ENCODE measurements around the gene PPP1R12B.
"Not testable (repeated sequence)": the region's sequence is repeated elsewhere in the genome, so short reads cannot be mapped to it uniquely, and the experiment has no call there.

PPP1R12B gene

GRCh38 chr1:202405928-202406327, 57.4 kb downstream of the PPP1R12B start:
- DNase-seq (ENCODE audit: low read depth in 2 of 2) = no peak

GRCh38 chr1:202406896-202407295, 58.4 kb downstream of the PPP1R12B start:
- DNase-seq (ENCODE audit: low read depth in 2 of 2) = not testable (repeated sequence)

GRCh38 chr1:202407378-202407777, 58.9 kb downstream of the PPP1R12B start:
- not testable (repeated sequence) for DNase-seq (ENCODE audit: low read depth in 2 of 2)

- DNase-seq (ENCODE audit: low read depth in 2 of 2) = not testable (repeated sequence)
Observed at GRCh38 chr1:202410251-202410650, 61.8 kb downstream of the PPP1R12B start.

- not testable (repeated sequence) for DNase-seq (ENCODE audit: low read depth in 2 of 2)
Observed at GRCh38 chr1:202410854-202411357, 62.4 kb downstream of the PPP1R12B start.

- no peak for DNase-seq (ENCODE audit: low read depth in 2 of 2)
Observed at GRCh38 chr1:202411422-202411821, 62.9 kb downstream of the PPP1R12B start.

GRCh38 chr1:202412421-202412820, 63.9 kb downstream of the PPP1R12B start:
- DNase-seq (ENCODE audit: low read depth in 2 of 2) = not testable (repeated sequence)

- no peak for DNase-seq (ENCODE audit: low read depth in 2 of 2)
Observed at GRCh38 chr1:202416641-202417040, 68.1 kb downstream of the PPP1R12B start.

GRCh38 chr1:202417141-202417540, 68.6 kb downstream of the PPP1R12B start:
- not testable (repeated sequence) for DNase-seq (ENCODE audit: low read depth in 2 of 2)

GRCh38 chr1:202417762-202418201, 69.3 kb downstream of the PPP1R12B start:
- DNase-seq (ENCODE audit: low read depth in 2 of 2) = not testable (repeated sequence)

- DNase-seq (ENCODE audit: low read depth in 2 of 2) = not testable (repeated sequence)
Observed at GRCh38 chr1:202419731-202420130, 71.2 kb downstream of the PPP1R12B start.

GRCh38 chr1:202420422-202421094, 72.1 kb downstream of the PPP1R12B start:
- not testable (repeated sequence) for DNase-seq (ENCODE audit: low read depth in 2 of 2)

- not testable (repeated sequence) for DNase-seq (ENCODE audit: low read depth in 2 of 2)
Observed at GRCh38 chr1:202422709-202423108, 74.2 kb downstream of the PPP1R12B start.

GRCh38 chr1:202424260-202424659, 75.8 kb downstream of the PPP1R12B start:
- not testable (repeated sequence) for DNase-seq (ENCODE audit: low read depth in 2 of 2)

- DNase-seq (ENCODE audit: low read depth in 2 of 2) = not testable (repeated sequence)
Observed at GRCh38 chr1:202430111-202430510, 81.6 kb downstream of the PPP1R12B start.

GRCh38 chr1:202432338-202432737, 83.8 kb downstream of the PPP1R12B start:
- not testable (repeated sequence) for DNase-seq (ENCODE audit: low read depth in 2 of 2)

GRCh38 chr1:202433155-202434043, 84.9 kb downstream of the PPP1R12B start:
- no peak for DNase-seq (ENCODE audit: low read depth in 2 of 2)

GRCh38 chr1:202434059-202434458, 85.6 kb downstream of the PPP1R12B start:
- no peak for DNase-seq (ENCODE audit: low read depth in 2 of 2)

- DNase-seq (ENCODE audit: low read depth in 2 of 2) = no peak
Observed at GRCh38 chr1:202438393-202439174, 90.1 kb downstream of the PPP1R12B start.

GRCh38 chr1:202439308-202439707, 90.8 kb downstream of the PPP1R12B start:
- DNase-seq (ENCODE audit: low read depth in 2 of 2) = no peak

- DNase-seq (ENCODE audit: low read depth in 2 of 2) = not testable (repeated sequence)
Observed at GRCh38 chr1:202448140-202448539, 99.6 kb downstream of the PPP1R12B start.

GRCh38 chr1:202451641-202452040, 103.1 kb downstream of the PPP1R12B start:
- not testable (repeated sequence) for DNase-seq (ENCODE audit: low read depth in 2 of 2)
